ENCODE data around the gene PHACTR3. TPM values are rescaled to one million over a fixed set of nuclear protein-coding genes. Genes with fewer than 3 reads are reported as not detected.

PHACTR3 gene
- total RNA-seq, 1 experiment from 2014 or later, result not detected

- Mint-ChIP-seq H3K4me3 (no peak overlapping the region), H3K4me1 (no peaks in the 10 kb centered on the region)
- H3K27me3 ChIP-seq (ENCODE audit: insufficient read depth, low read length), result no peaks in the 10 kb centered on the region
Measured at GRCh38 chr20:59680148-59680650, 75.9 kb downstream of the PHACTR3 start.

More at GRCh38 chr20:59680148-59680650, 75.9 kb downstream of the PHACTR3 start:
- Histone ChIP-seq H2BK15ac (ENCODE audit: low read depth, low read length) (no peak overlapping the region), H2BK120ac (ENCODE audit: low read depth, low read length, poor library complexity, severe bottlenecking) (no peak overlapping the region), H3K18ac (ENCODE audit: insufficient read length, low read depth, low read length) (no peak overlapping the region), H3K14ac (ENCODE audit: insufficient read depth, low read length) (no peak overlapping the region), H4K91ac (ENCODE audit: insufficient read length, low read depth, low read length) (no peak overlapping the region), H3K4ac (ENCODE audit: low read depth, low read length) (no peak overlapping the region), H2AK5ac (ENCODE audit: insufficient read length, low read length) (no peak overlapping the region), H3K79me2 (ENCODE audit: insufficient read depth, low read length) (no peaks in the 10 kb centered on the region), H4K8ac (replicated peaks; ENCODE audit: insufficient read length, low read depth, low read length) (no peak overlapping the region), H2BK20ac (ENCODE audit: low read depth, low read length, poor library complexity, severe bottlenecking) (no peak overlapping the region), H2AFZ (ENCODE audit: low read length) (no peak overlapping the region), H3K9me3 (ENCODE audit: control insufficient read depth, low read depth, low read length) (peaks cover 5% of the 10 kb centered on the region), H2BK5ac (ENCODE audit: insufficient read length, low read length) (no peak overlapping the region), H3T11ph (ENCODE audit: low read length) (no peak overlapping the region), H3K79me1 (ENCODE audit: insufficient read depth, low read depth, low read length, poor library complexity, severe bottlenecking) (no peaks in the 10 kb centered on the region), H3K23me2 (ENCODE audit: insufficient read length, low read depth, low read length, poor library complexity, severe bottlenecking) (peaks cover 4% of the 10 kb centered on the region), H3K9ac (ENCODE audit: extremely low read depth, insufficient read length, low read length) (no peak overlapping the region), H2BK12ac (ENCODE audit: insufficient read length, low read depth, low read length) (no peak overlapping the region), H4K5ac (ENCODE audit: insufficient read length, low read depth, low read length) (no peak overlapping the region), H3K4me1 (ENCODE audit: insufficient read depth, low read length) (no peaks in the 10 kb centered on the region), H3K27ac (ENCODE audit: insufficient read length, low read depth, low read length) (no peak overlapping the region), H3K4me2 (ENCODE audit: insufficient read depth, insufficient read length, low read length) (no peak overlapping the region), H3K23ac (ENCODE audit: insufficient read length, low read depth, low read length) (no peak overlapping the region), H4K20me1 (ENCODE audit: control insufficient read depth, insufficient read depth, insufficient read length) (no peaks in the 10 kb centered on the region), H3K56ac (ENCODE audit: insufficient read length, low read depth, low read length) (no peak overlapping the region)
- H3K36me3 Mint-ChIP-seq (ENCODE audit: insufficient read depth in 1 of 3, low read depth in 3 of 3), result peaks cover 0 to 8% (median 0%) of the 10 kb centered on the region in 3 experiments; a peak in 2 of 7 replicates
- H3K27me3 Mint-ChIP-seq (ENCODE audit: low read depth), result peaks cover 50% of the 10 kb centered on the region
- H3K9me3 Mint-ChIP-seq, result peaks cover 0 to 67% of the 10 kb centered on the region in 2 experiments; a peak in 2 of 5 replicates
- DNase-seq, result no peak
- H3K27ac Mint-ChIP-seq, result no peak overlapping the region; a peak in 1 of 7 replicates
- no CpG with 5 or more reads among the region's 9 CpGs for WGBS (ENCODE audit: extremely low coverage, insufficient read length, low lambda C conversion rate)
- no peak for TF ChIP-seq CTCF (conservative IDR thresholded peaks at IDR 0.05)

All from H9 (cell line).